Limb (tissue), 2 donors: Measurements from ENCODE around the gene IFT57.
"Not testable (repeated sequence)": the region's sequence is repeated elsewhere in the genome, so short reads cannot be mapped to it uniquely, and the experiment has no call there.

Experiments used
- DNase-seq, 2 donors: peaks; one replicate each; pipeline ENCODE4 v3.0.0-alpha.2; 2016; ENCODE audit errors: extremely low spot score in 2 of 2

The IFT57 gene

GRCh38 chr3:108221911-108222852, at the start of gene IFT57:
Gene IFT57 (minus strand): TSS chr3:108222424. CDS start chr3:108222322, 102 bp downstream.
- peak; percentile 98 to 99 for DNase-seq

- no peak for DNase-seq
Observed at GRCh38 chr3:108271626-108272025, 49.4 kb upstream of the IFT57 start.

GRCh38 chr3:108268235-108268634, 46.0 kb upstream of the IFT57 start:
- not testable (repeated sequence) for DNase-seq

GRCh38 chr3:108264534-108265298, 42.5 kb upstream of the IFT57 start:
- DNase-seq, result not testable (repeated sequence)

- no peak for DNase-seq
Observed at GRCh38 chr3:108255131-108255530, 32.9 kb upstream of the IFT57 start.

- DNase-seq, result no peak
Observed at GRCh38 chr3:108251844-108252243, 29.6 kb upstream of the IFT57 start.

GRCh38 chr3:108251265-108251664, 29.0 kb upstream of the IFT57 start:
- no peak for DNase-seq

GRCh38 chr3:108250626-108251025, 28.4 kb upstream of the IFT57 start:
- DNase-seq, result no peak

- DNase-seq, result no peak
Observed at GRCh38 chr3:108243243-108243642, 21.0 kb upstream of the IFT57 start.

GRCh38 chr3:108242776-108243175, 20.6 kb upstream of the IFT57 start:
- no peak for DNase-seq

GRCh38 chr3:108241721-108242120, 19.5 kb upstream of the IFT57 start:
- no peak for DNase-seq

GRCh38 chr3:108241146-108241545, 18.9 kb upstream of the IFT57 start:
- no peak for DNase-seq

GRCh38 chr3:108239082-108239481, 16.9 kb upstream of the IFT57 start:
- no peak for DNase-seq

- DNase-seq, result no peak
Observed at GRCh38 chr3:108235290-108235689, 13.1 kb upstream of the IFT57 start.

- no peak for DNase-seq
Observed at GRCh38 chr3:108234387-108234957, 12.2 kb upstream of the IFT57 start.

GRCh38 chr3:108228286-108228685, 6.1 kb upstream of the IFT57 start:
- DNase-seq, result no peak

GRCh38 chr3:108227131-108227530, 4.9 kb upstream of the IFT57 start:
- DNase-seq, result no peak

- DNase-seq, result no peak
Observed at GRCh38 chr3:108225221-108225620, 3.0 kb upstream of the IFT57 start.

- no peak for DNase-seq
Observed at GRCh38 chr3:108223928-108224327, 1.7 kb upstream of the IFT57 start.

- no peak for DNase-seq
Observed at GRCh38 chr3:108222853-108223565, 785 bp upstream of the IFT57 start.

GRCh38 chr3:108221393-108221792, 831 bp downstream of the IFT57 start:
- no peak for DNase-seq
